GM21786 (cell line): ENCODE results near the gene ZNF496.
"Not testable (repeated sequence)": the region's sequence is repeated elsewhere in the genome, so short reads cannot be mapped to it uniquely, and the experiment has no call there.

Experiments used
- ATAC-seq: cut with Tn5 transposase; IDR thresholded peaks from one replicate; pipeline ENCODE4 v1.9.1; 2021; ENCODE audit not compliant: unreplicated experiment

The ZNF496 gene

GRCh38 chr1:247295746-247296145 lies 35.9 kb downstream of the ZNF496 start:
- no peak for ATAC-seq

- no peak for ATAC-seq
These were observed 36.4 kb downstream of the ZNF496 start for GRCh38 chr1:247295274-247295684.

- ATAC-seq = no peak
These were observed 37.4 kb downstream of the ZNF496 start for GRCh38 chr1:247294282-247294681.

DNA sequence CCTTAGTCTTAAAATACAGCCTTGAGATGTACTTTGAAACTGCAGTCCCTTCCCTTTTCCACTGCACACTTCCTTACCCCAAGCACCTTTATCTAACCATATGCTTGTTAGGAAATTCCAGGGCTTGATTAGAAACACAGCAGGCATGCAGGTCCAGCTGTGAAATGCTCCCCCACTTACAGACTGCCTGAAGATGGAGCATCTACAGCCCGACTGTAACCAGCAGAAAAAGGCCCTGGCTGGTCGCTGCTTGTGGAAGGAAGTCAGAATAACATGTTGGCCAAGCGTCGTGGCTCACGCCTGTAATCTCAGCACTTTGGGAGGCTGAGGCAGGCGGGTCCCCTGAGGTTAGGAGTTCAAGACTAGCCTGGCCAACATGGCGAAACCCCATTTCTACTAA lies 38.6 kb downstream of the ZNF496 start:
- ATAC-seq = no peak

- no peak for ATAC-seq
These were observed 39.7 kb downstream of the ZNF496 start for GRCh38 chr1:247291833-247292561.

DNA sequence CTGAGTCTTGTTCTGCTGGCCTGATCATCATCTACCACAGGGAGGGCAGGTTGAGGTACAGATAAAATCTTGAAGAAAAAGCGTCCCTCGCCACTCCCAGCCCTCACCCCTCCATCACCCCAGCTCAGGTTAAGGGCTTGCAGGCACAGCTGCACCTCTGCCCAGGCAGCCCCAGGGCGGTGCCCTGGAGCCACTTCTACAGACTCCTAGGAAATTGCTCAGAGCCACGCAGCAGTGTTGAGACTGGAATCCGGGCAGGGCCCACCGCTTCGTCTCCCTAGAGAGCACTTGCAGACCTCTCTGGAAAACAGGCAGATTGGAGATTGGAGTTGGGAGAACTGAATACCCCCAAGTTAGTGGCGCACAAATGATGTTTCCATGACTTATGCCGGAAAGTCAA lies 40.5 kb downstream of the ZNF496 start:
- no peak for ATAC-seq

DNA sequence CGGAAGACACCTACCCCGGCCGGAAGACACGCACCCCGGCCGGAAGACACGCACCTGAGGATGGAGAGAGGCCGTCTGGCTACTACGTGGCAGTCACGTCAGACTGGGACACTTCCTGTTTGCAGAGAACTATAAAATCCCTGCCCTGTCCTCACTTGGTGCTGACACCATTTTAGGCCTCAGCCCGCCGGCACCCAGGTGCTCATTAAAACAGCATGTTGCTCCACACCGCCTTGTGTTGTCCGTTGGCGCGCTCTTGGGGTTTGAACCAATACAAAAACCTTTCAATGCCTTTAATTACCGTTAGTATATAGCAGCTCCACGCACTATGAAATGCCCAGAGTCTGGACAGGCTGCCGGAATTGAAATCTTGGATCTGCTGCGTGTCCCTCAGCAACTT lies 41.1 kb downstream of the ZNF496 start:
- ATAC-seq = no peak

DNA sequence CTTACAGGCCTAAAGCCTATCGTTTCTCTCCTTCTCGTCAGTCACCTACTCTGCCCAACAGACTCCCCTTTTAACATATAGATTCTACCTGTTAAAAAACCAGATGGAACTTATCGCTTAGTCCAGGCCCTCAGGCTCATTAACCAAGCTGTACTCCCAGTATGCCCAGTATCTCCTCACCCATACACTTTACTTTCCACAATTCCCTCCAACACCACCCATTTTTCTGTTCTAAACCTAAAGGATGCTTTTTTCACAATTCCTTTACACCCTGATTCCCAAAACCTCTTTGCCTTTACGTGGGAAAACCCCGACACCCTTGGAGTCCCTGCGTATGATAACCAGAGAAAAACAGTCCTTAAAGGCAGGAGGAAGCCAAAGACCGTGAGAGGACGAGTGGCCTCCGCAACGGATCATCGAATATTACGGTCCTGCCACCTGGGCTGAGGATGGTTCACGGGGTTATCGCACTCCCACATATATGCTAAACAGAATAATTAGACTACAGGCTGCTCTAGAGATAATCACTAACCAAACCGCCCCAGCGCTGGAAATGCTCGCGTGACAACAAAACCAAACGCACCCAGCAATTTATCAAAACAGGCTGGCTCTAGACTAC lies 42.3 kb downstream of the ZNF496 start:
- not testable (repeated sequence) for ATAC-seq

DNA sequence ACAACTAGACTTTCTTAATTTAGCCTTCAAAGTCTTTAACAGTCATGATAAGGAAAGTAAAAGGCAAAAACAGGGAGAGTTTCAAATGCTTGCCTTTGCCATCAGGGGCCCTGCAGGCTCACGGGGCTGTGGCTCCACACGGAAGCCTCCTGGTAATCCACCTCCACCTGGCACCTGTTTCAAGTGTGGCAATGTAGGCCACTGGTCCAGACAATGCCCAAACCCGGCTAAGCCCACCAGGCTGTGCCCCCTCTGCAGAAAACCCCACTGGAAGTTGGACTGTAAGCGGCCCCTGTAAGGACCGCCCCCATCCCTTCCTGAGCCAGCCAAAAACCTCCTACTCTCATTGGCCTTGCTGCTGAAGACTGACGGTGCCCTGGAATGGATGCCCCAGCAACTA lies 43.3 kb downstream of the ZNF496 start:
- ATAC-seq = no peak

- ATAC-seq = no peak
These were observed 44.2 kb downstream of the ZNF496 start for GRCh38 chr1:247287460-247287859.

DNA sequence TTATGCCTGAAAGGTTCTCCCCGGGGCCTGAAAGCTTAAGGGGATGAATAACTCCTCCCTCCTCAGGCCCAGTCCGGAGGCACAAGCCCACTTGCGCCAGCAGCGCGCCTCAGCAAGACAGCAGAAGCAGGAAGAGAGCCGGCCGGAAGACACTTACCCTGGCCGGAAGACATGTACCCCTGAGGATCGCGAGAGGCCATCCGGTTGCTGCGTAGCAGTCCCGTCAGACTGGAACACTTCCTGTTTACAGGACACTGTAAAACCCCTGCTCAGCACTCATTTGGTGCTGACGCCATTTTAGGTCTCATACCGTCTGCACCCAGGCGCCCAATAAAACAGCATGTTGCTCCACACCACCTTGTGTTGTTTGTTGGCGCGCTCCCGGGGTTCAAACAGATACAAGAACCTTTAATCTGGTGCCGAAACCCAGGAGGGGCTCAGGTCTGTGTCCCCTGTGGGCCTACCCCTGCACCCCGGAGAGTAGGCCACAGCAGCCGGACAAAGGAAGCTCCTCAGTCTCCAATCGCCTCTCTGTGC lies 45.5 kb downstream of the ZNF496 start:
- ATAC-seq = no peak

- no peak for ATAC-seq
These were observed 50.6 kb downstream of the ZNF496 start for GRCh38 chr1:247281001-247281574.

DNA sequence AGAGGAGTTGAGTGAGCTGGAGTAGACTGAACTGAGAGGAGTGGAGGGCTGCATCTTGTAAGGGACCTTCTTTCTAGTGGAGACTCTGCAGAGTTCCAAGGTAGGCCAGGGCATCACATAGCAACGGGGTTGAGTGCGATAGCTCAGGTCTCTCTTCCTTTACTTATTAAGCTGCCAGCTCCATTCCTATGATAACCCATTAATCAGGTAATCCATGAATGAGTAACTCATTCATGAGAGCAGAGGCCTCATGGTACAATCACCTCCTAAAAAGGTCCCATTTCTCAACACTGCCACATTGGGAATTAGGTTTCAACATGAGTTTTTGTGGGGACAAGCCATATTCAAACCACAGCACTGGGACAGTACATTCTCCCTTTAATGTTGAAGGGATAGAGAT lies 54.5 kb downstream of the ZNF496 start:
- no peak for ATAC-seq

GRCh38 chr1:247274605-247275256 lies 56.9 kb downstream of the ZNF496 start:
- ATAC-seq = no peak

- ATAC-seq = no peak
These were observed 58.7 kb downstream of the ZNF496 start for GRCh38 chr1:247273013-247273412.

DNA sequence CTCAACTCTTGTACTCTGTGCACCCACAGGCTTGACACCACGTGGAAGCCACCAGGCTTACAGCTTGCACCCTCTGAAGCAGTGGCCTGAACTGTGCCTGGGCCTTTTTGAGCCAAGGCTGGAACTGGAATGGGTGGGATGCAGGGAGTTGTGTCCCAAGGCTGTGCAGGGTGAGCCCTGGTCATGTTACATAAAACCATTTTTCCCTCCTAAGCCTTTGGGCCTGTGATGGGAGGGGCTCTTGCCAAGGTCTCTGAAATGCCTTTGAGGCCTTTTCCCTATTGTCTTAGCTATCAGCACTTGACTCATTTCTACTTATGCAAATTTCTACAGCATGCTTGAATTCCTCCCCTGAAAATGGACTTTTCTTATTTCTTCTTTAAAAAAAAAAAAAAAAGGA lies 61.7 kb downstream of the ZNF496 start:
- ATAC-seq = no peak

- ATAC-seq = no peak
These were observed 62.5 kb downstream of the ZNF496 start for GRCh38 chr1:247269133-247269532.

DNA sequence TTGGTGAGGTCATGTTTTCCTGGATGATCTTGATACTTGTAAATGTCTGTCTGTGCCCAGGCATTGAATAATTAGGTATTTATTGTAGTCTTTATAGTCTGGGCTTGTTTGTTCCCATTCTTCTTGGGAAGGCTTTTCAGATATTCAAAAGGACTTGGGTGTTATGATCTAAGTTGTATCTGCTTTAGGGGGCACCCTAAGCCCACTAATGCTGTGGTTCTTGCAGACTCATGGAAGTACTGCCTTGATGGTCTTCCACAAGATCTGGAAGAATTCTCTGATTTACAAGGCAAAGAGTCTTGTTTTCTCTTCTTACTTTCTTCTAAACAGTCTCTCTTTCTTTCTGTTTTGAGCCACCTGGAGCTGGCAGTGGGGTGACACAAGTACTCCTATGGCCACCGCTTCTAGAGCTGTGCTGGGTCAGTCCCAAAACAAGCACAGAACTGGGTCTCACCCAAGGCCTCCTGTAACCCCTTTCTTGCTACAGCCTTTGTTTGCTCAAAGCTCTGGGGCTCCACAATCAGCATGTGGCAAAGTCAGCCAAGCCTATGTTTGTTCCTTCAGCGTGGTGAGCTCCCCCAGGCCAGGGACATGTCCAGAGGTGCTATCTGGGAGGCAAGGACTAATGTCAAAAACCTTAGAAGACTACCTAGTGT lies 63.1 kb downstream of the ZNF496 start:
- no peak for ATAC-seq

DNA sequence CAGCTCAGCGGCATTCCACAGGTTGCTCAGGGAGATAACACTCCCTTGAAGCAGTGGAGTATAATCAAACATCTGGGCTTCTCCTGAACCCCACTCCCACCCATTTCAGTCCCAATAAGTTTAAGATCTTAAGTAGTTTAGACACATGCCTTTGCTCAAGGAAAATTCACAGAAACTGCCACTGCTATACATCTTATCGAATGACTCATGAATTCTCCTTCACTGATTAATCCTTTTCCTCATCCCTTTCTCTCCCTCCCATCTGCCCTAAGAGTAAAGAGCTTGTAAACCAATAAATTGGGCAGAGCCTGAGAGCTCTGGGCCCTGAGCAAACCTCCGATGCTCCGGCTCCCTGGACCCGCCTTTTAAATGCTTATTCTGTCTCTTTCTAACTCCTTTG lies 65.6 kb downstream of the ZNF496 start:
- ATAC-seq = no peak

DNA sequence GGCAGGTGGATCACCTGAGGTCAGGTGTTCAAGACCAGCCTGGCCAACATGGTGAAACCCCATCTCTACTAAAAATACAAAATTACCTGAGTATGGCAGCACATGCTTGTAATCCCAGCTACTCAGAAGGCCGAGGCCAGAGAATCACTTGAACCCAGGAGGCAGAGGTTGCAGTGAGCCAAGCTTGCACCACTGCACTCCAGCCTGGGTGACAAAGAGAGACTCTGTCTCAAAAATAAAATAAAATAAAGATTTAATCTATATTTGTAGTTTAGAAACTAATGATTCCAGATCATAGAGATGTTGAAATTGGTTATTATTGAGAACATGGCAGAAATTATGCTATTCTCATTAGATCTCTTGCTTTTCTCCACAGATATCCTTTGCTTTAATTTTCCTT lies 75.9 kb downstream of the ZNF496 start, which contains the start of gene VN1R5:
TSS of gene VN1R5 (plus strand) at position 301 of the 400 bp plus-strand sequence.
- not testable (repeated sequence) for ATAC-seq

DNA sequence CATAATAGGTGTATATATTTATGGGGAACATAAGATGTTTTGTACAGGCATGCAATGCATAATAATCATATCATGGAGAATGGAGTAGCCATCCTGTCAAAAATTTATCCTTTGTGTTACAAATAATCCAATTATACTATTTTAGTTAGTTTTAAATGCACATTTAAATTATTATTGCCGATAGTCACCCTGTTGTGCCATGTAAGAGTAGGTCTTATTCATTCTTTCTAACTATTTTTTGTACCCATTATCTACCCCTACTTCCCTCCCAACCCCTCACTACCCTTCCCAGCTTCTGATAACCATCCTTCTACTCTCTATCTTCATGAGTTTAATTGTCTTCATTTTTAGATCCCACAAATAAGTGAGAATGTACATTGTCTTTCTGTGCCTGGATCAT lies 84.1 kb downstream of the ZNF496 start:
- ATAC-seq = no peak
